GM21390 (cell line): ENCODE data around the gene KCTD19.

ENCODE experiments used
- ATAC-seq: cut with Tn5 transposase; IDR thresholded peaks from one replicate; pipeline ENCODE4 v1.9.1; 2021; ENCODE audit not compliant: unreplicated experiment

KCTD19 gene

GRCh38 chr16:67283826-67284555 lies 42.5 kb downstream of the KCTD19 start:
- ATAC-seq: no peak

- ATAC-seq: no peak
These were observed 43.3 kb downstream of the KCTD19 start for GRCh38 chr16:67283039-67283825.

- ATAC-seq: no peak
These were observed 44.1 kb downstream of the KCTD19 start for GRCh38 chr16:67282447-67282805.

DNA sequence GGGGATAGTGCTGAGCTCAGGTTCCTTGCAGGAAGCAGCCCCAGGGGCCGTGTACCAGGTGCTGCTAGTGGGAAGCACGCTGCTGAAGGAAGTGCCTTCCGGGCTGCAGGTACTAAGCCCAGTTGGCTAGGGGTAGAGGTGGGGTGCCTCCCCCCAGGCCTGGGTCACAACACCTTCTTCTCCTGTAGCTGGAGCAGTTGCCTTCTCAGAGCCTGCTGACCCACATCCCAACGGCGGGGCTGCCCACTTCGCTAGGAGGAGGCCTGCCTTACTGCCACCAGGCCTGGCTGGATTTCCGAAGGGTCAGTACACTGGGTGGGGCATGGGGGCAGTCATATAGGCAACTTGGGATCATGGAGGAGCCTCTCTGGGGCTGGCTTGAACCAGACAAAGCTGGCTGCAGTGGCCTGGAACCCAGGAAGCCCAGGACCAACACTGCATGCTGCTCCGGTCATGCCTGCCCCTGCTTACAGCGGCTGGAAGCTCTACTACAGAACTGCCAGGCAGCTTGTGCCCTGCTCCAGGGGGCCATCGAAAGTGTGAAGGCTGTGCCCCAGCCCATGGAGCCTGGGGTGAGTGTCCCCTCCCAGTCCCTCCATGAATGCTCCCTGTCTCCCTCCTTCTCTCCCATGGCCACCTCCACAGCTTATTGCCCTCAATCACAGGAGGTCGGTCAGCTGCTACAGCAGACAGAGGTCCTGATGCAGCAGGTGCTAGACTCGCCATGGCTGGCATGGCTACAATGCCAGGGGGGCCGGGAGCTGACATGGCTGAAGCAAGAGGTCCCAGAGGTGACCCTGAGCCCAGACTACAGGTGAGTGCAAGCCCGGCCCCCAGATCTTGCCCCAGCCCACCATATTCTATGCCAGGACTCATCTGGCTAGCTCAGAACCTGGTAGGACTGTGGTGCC lies 44.8 kb downstream of the KCTD19 start:
- no peak for ATAC-seq

- no peak for ATAC-seq
These were observed 46.2 kb downstream of the KCTD19 start for GRCh38 chr16:67280090-67281015.

DNA sequence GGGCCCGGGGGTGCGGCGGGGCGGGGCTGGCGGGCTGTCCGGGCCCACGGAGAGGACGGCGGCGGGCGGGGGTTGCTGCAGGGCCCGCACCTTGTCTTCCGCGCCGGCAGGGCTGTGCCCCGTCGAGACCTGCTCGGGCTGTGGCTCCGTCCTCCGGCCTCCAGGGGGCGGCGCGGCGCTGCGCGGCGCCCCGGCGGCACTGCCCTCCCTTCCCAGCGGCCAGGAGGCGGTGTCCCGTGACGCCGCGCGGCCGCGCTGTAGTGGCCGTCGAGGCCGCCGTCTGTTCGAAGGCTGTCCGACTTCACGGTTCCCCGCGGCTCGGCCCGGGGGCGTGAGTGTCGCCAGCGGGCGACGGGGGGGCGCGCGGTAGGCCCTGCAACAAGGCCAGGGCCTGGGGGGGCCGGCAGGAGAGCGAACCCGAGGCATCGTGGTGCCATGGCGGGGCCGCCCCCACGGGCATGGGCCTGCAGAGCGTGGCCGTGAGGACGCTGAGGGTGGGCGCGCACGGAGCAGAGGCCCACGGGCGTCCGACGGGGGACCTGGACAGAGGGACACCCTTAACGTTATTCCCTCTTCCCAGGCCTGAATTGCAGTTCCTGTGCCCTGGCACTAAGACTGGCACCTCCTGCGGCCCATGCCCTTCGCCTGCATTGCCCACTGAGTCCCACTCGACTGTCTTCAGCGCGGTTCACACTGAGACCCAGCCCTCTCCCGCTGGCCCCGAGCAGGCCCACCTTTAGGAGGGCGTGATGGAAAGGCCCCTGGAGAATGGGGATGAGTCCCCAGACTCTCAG lies 47.0 kb downstream of the KCTD19 start, which contains the start of gene PLEKHG4:
Gene PLEKHG4, plus strand, starts transcription at position 237 of the 794 bp plus-strand sequence. Its CDS starts 513 bp downstream, at position 750.
- ATAC-seq: peak; percentile 90

GRCh38 chr16:67278773-67279295 lies 47.7 kb downstream of the KCTD19 start:
- peak; percentile 38 for ATAC-seq

GRCh38 chr16:67277999-67278772 lies 48.4 kb downstream of the KCTD19 start:
- ATAC-seq: no peak

DNA sequence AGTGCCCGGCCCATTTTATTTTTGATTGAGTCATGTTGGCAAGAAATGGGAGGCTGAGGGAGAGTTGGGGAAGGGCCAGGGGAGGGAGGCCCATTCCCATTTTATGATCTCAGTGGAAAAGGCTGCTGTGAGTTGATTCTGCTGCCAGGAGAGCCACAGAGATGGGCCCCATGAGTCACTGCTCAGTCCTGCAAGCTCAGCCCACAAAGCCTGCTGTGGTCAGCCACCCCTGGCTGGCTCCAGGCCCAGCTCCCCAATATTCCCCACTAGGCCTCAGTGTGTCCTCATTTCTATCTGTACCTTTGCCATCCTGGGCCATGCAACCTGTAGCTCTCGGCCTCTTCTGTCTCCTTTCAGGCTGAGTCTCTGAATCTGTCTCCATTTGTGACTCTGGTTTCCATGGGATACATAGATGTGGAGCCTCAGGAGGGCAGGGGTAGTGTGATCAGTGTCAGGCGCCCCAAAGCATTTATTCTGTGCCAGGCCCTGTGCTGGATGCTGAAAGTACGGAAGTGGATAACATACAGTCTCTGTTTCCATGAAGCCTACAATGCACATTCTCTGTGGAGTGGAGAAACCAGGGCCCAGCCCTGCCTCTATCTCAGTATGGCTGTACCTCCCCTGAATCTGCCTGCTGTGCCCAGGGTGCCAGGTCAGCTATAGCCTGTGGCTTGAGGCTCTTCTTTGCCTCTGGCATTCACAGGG lies 49.1 kb downstream of the KCTD19 start:
- ATAC-seq: no peak

DNA sequence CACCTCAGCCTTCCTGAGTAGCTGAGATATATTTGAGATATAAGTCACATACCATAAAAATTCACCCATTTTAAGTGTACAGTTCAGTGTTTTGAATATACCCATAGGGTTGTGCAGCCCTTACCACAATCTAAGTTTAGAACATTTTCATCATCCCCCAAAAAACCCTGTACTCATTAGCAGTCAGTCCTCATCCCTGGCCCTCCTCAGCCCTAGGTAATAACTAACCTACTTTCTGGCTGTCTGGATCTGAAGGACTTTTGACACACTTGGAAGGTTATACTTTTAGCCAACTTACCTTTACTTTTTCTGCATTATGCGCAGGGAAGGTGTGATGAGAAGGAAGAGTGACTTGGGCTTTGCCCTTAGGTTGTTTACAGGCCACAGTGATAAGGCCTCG lies 51.2 kb downstream of the KCTD19 start:
- ATAC-seq: no peak

DNA sequence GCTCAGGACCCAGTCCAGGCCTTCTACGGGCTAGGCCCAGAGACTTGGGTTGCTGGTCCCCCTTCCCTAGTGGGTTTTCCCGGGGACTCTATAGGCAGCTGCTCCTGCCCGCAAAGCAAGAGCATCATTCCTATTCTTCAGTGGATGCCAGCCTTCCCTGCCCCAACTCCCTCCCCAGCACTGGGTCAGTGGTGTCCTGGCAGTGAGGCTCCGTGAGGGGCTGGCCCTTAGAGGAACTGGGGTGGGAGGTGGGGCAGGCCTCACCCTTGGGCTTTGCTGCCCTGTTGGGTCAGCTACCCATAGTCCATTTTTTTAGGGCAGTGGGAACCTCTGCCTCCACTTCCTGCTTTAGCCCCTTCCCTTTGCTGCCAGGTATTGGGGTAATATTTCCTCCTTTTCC lies 55.1 kb downstream of the KCTD19 start:
- no peak for ATAC-seq

- no peak for ATAC-seq
These were observed 55.6 kb downstream of the KCTD19 start for GRCh38 chr16:67270931-67271338.

- ATAC-seq: no peak
These were observed 56.8 kb downstream of the KCTD19 start for GRCh38 chr16:67269766-67270165.

DNA sequence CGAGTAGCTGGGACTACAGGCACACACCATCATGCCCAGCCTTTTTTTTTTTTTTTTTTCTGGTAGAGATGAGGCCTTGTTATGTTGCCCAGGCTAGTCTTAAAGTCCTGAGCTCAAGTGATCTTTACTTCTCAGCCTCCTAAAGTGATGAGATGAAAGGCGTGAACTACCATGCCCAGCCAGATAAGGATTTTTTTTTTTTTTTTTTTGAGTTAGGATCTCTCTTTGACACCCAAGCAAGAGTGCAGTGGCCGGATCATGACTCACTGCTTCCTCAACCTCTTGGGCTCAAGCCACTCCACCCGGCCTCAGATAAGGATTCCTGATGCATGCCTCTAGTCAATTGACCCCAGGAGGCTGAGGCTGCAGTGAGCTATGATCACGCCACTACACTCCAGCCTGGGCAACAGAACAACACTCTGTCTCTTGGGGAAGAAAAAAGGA lies 58.4 kb downstream of the KCTD19 start:
- ATAC-seq: no peak

DNA sequence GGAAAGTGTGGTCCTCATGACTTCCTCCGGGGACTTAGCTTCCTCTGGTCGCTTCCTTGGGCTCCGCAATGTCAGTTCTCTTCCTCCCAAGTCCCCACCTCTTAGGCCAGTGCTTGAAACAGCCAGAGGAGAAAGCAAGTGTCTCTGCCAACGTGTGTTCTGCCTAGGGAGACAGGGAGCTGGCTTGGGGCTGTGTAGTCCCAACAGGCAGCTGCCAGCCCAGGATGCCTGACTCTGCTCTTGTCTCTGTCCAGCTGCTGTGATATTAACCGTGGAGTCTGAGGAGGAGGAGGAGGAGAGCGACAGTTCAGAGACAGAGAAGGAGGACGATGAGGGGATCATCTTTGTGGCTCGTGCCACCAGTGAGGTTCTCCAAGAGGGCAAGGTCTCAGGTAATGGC lies 60.7 kb downstream of the KCTD19 start:
- no peak for ATAC-seq

DNA sequence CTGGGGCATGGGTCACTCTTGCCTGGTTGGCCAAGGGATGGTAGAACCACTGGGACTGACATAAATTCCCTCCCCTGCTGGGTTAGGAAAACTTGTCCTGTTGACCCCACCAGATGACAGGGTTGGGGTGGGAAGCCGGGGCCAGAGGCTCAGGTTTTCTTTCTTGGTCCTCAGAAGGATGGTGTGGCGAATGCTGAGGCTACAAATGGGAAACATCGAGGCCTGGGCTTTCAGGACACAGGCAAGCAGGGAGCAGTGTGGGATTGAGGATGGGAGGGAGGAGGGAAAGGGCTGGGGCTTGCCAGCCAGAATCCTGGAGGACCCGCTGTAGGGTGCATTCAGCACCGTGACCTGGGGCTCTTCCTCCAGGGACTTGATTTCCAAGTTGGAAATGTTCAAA lies 61.7 kb downstream of the KCTD19 start:
- ATAC-seq: no peak

GRCh38 chr16:67264277-67264676 lies 62.3 kb downstream of the KCTD19 start:
- no peak for ATAC-seq

GRCh38 chr16:67263201-67263600 lies 63.3 kb downstream of the KCTD19 start:
- ATAC-seq: no peak
